Measurements from ENCODE around the gene FSCN2. TPM values are rescaled to one million over a fixed set of nuclear protein-coding genes. Genes with fewer than 3 reads are reported as not detected.

FSCN2 gene
- total RNA-seq, 2 donors from 2014 or later: 0.43 to 0.93 TPM

GRCh38 chr17:81487487-81488275, 40.5 kb upstream of the FSCN2 start:
- Mint-ChIP-seq H3K27me3 (peaks cover 8% of the 10 kb centered on the region), H3K4me1 (peaks cover 5% of the 10 kb centered on the region), H3K36me3 (ENCODE audit: low read depth) (no peaks in the 10 kb centered on the region), H3K4me3 (peak overlapping the region; percentile 37), H3K9me3 (no peaks in the 10 kb centered on the region), H3K27ac (no peak overlapping the region)
- peak; percentile 92 for ATAC-seq (replicated peaks)

- Mint-ChIP-seq H3K4me3 (peak overlapping the region; percentile 58), H3K27me3 (peaks cover 4% of the 10 kb centered on the region), H3K4me1 (peaks cover 5% of the 10 kb centered on the region), H3K27ac (no peak overlapping the region), H3K36me3 (ENCODE audit: low read depth) (no peaks in the 10 kb centered on the region), H3K9me3 (no peaks in the 10 kb centered on the region)
- peak; percentile 18 for ATAC-seq (replicated peaks)
Measured at GRCh38 chr17:81488276-81488860, 39.8 kb upstream of the FSCN2 start.

DNA sequence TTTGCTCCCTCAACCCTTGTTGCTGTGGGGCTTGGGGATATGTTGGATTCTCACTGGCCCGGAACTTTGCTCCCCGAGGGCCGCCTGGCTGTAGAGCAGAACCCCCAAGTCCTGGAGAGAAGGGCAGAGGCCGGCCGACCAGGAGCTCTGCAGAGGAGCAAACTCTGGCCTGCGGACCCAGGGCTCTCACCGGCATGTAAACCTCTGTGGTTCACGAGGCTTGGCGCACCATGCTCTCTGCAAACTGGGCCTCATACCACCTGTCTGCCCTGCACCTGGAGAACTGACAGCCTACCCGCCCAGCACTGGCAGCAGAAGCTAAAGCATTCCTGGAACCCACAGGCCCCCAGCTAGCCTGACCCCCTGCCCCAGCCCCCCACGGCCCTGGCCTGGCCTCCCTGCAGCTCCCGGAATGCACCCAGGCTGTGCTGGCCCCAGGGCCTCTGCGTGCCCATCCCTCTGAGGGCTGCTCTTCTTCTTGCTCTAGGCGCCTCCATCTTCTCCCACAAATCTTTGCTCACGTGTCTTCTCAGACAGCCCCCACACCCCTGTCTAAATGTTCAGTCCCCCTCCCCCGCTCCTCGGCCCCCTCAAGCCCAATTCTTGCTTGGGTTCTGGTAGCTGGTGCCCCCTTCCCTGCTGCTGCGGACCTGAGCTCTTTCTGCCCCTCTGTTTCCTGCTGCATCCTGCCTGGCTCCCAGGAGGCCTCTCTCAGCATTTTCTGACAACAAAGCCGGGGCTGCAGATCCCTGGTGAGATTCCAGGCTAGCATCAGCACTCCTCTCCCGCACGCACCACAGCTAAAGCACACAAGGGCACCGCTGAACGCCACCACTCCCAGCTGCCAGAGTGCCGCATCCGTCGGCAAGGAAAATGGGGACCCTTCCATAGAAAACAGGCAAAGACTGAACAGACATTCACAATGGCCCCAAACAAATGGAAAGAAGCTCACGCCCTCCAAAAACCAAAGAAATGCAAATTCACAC, 38.9 kb upstream of the FSCN2 start:
- Mint-ChIP-seq H3K36me3 (ENCODE audit: low read depth) (no peaks in the 10 kb centered on the region), H3K27ac (no peak overlapping the region), H3K4me1 (peaks cover 5% of the 10 kb centered on the region), H3K9me3 (no peaks in the 10 kb centered on the region), H3K4me3 (peak overlapping the region; percentile 58), H3K27me3 (peaks cover 4% of the 10 kb centered on the region)
- no peak for ATAC-seq (replicated peaks)

DNA sequence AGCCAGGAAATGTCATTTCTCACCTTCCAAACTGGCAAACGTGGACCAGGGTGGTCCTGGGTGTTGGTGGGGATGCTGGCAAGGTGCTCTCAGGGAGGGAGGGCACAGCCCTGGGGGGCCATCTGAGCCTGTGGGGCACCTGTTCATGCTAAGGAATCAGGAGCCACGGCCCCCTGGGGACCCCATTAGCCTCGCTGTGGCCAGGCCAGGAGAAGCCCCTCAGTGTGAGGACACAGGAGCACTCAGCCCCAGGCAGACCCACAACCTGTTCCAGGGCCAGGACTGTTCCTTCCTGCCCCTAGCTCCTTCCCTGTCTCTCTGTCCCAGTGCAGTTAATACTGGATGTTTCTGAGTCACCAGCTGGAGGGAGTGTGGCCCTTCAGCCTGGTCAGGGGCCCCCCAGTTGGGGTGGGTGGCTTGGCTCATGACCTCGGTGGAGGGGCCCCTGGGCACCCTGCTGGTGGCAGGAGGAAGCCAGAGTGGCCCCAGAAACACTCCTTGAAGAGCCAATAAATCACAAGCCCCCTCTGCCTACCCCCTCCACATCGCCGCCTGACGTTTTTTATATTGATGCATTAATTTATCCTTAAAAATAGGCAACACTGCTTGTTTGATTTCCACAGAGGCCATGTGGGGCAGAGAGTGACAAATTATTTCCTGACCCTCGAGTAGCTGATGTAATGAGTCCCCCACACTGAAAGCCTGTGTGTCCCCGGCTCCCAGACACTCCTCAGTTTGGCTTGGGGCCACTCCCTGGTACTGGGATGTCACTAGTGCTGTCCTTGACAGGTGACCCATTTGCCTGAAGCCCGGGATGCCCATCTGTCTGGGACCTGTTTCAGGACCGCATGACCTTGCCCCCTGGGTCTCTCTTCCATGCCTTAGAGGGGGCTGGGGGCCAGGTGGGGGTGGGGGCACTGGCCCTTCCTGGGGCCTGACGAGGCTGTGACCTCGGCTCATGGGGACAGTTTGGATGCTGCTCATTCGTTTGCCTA, 37.9 kb upstream of the FSCN2 start:
- Mint-ChIP-seq H3K4me3 (peak overlapping the region; percentile 58), H3K9me3 (no peaks in the 10 kb centered on the region)

GRCh38 chr17:81491181-81491581, 37.0 kb upstream of the FSCN2 start:
- peaks cover 1% of the 10 kb centered on the region for H3K27me3 Mint-ChIP-seq

More for the DNA sequence above, 37.9 kb upstream of the FSCN2 start:
- Mint-ChIP-seq H3K27ac (no peak overlapping the region), H3K4me1 (peaks cover 5% of the 10 kb centered on the region), H3K36me3 (ENCODE audit: low read depth) (no peaks in the 10 kb centered on the region), H3K27me3 (peaks cover 4% of the 10 kb centered on the region)
- ATAC-seq (replicated peaks): no peak

GRCh38 chr17:81491761-81492160, 36.4 kb upstream of the FSCN2 start:
- Mint-ChIP-seq H3K27me3 (no peaks in the 10 kb centered on the region), H3K4me3 (no peak overlapping the region), H3K27ac (no peak overlapping the region), H3K36me3 (ENCODE audit: low read depth) (no peaks in the 10 kb centered on the region), H3K4me1 (no peaks in the 10 kb centered on the region), H3K9me3 (no peaks in the 10 kb centered on the region)
- no peak for ATAC-seq (replicated peaks)

More at GRCh38 chr17:81491181-81491581, 37.0 kb upstream of the FSCN2 start:
- Mint-ChIP-seq H3K9me3 (no peaks in the 10 kb centered on the region), H3K36me3 (ENCODE audit: low read depth) (no peaks in the 10 kb centered on the region), H3K4me3 (no peak overlapping the region), H3K27ac (no peak overlapping the region), H3K4me1 (peaks cover 2% of the 10 kb centered on the region)
- no peak for ATAC-seq (replicated peaks)

GRCh38 chr17:81492202-81492601, 36.0 kb upstream of the FSCN2 start:
- no peak for ATAC-seq (replicated peaks)
- H3K4me1 Mint-ChIP-seq: no peaks in the 10 kb centered on the region
- no peak overlapping the region for H3K27ac Mint-ChIP-seq
- no peaks in the 10 kb centered on the region for H3K36me3 Mint-ChIP-seq (ENCODE audit: low read depth)
- H3K27me3 Mint-ChIP-seq: no peaks in the 10 kb centered on the region
- H3K4me3 Mint-ChIP-seq: no peak overlapping the region
- H3K9me3 Mint-ChIP-seq: no peaks in the 10 kb centered on the region

DNA sequence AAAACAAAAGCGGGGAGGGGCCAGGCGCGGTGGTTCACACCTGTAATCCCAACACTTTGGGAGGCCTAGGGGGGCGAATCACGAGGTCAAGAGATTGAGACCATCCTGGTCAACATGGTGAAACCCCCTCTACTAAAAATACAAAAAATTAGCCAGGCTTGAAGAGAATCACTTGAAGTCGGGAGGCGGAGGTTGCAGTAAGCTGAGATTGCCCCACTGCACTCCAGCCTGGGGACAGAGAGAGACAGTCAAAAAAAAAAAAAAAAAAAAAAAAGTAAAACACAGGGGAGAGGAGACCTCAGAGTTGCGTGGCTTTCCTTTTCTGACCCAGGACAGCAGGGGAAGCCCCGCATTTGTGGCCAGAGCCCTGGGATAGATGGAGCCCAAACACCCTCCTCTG, 35.5 kb upstream of the FSCN2 start:
- Mint-ChIP-seq H3K27me3 (no peaks in the 10 kb centered on the region), H3K4me3 (no peak overlapping the region), H3K4me1 (no peaks in the 10 kb centered on the region), H3K27ac (no peak overlapping the region), H3K36me3 (ENCODE audit: low read depth) (no peaks in the 10 kb centered on the region), H3K9me3 (no peaks in the 10 kb centered on the region)
- no peak for ATAC-seq (replicated peaks)

DNA sequence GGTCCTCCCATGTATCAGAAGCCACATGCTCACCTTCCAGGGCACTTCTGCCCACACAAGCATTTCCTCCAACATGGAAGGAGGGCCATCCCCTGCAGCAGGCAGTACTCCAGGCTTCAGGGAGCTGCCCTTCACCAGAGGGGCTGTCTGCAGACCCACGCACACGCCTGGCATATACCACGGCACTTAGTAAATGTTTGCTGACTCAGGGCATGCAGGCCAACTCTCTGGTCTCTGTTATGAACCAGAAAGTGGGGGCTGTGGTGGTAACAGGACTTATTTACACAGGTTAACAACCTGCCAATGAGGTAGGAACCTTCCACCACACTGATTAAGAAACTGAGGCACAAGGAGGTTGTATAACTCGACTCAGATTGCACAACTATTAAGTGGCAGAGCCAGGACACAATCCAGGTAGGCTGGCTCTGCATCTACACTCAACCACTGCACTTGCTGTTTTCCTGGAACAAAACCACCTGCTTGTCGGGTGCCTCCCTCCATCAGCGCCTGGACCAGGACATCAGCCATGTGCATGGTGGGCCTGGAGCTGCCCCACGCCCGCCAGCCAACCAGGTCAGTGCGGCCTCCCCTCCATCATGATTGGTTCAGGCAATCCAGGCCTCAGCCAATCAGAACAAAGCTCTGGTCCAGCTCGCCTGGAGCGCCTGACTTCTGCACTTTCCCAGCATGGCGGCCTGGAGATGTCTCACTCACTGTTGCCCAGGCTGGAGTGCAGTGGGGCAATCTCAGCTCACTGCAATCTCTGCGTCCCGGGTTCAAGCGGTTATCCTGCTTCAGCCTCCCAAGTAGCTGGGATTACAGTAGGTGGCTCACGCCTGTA, 34.8 kb upstream of the FSCN2 start:
- Mint-ChIP-seq H3K27ac (no peak overlapping the region), H3K4me1 (no peaks in the 10 kb centered on the region), H3K9me3 (no peaks in the 10 kb centered on the region), H3K27me3 (no peaks in the 10 kb centered on the region), H3K4me3 (no peak overlapping the region), H3K36me3 (ENCODE audit: low read depth) (no peaks in the 10 kb centered on the region)
- no peak for ATAC-seq (replicated peaks)

- no peaks in the 10 kb centered on the region for H3K36me3 Mint-ChIP-seq (ENCODE audit: low read depth)
- no peaks in the 10 kb centered on the region for H3K27me3 Mint-ChIP-seq
- peak; percentile 67 for ATAC-seq (replicated peaks)
- H3K9me3 Mint-ChIP-seq: no peaks in the 10 kb centered on the region
- no peaks in the 10 kb centered on the region for H3K4me1 Mint-ChIP-seq
- H3K27ac Mint-ChIP-seq: no peak overlapping the region
- no peak overlapping the region for H3K4me3 Mint-ChIP-seq
Measured at GRCh38 chr17:81494626-81495377, 33.4 kb upstream of the FSCN2 start.

- no peak for ATAC-seq (replicated peaks)
- Mint-ChIP-seq H3K27me3 (no peaks in the 10 kb centered on the region), H3K4me1 (no peaks in the 10 kb centered on the region), H3K4me3 (no peak overlapping the region), H3K9me3 (no peaks in the 10 kb centered on the region), H3K27ac (no peak overlapping the region), H3K36me3 (ENCODE audit: low read depth) (no peaks in the 10 kb centered on the region)
Measured at GRCh38 chr17:81498953-81499600, 29.1 kb upstream of the FSCN2 start.

GRCh38 chr17:81499601-81499970, 28.6 kb upstream of the FSCN2 start:
- H3K4me3 Mint-ChIP-seq: no peak overlapping the region
- no peaks in the 10 kb centered on the region for H3K36me3 Mint-ChIP-seq (ENCODE audit: low read depth)
- no peak overlapping the region for H3K27ac Mint-ChIP-seq
- H3K4me1 Mint-ChIP-seq: no peaks in the 10 kb centered on the region
- H3K9me3 Mint-ChIP-seq: no peaks in the 10 kb centered on the region
- H3K27me3 Mint-ChIP-seq: no peaks in the 10 kb centered on the region
- no peak for ATAC-seq (replicated peaks)

All from activated T-helper 17 cell treated with anti-CD3 and anti-CD28 coated beads, Interleukin-2, amount 50 U/mL, for 72 hours (primary cell).